Iris pigment epithelial cell (primary cell): ENCODE measurements around the gene PRDM16.
A peak's percentile ranks its signal among the peaks of the same experiment; 100 is the strongest.
"Not testable (repeated sequence)": the region's sequence is repeated elsewhere in the genome, so short reads cannot be mapped to it uniquely, and the experiment has no call there.

Source experiments
- DNase-seq: peaks from one replicate; pipeline ENCODE4 v3.0.0-alpha.2; 2011; ENCODE audit warnings: low read depth

PRDM16 gene

DNA sequence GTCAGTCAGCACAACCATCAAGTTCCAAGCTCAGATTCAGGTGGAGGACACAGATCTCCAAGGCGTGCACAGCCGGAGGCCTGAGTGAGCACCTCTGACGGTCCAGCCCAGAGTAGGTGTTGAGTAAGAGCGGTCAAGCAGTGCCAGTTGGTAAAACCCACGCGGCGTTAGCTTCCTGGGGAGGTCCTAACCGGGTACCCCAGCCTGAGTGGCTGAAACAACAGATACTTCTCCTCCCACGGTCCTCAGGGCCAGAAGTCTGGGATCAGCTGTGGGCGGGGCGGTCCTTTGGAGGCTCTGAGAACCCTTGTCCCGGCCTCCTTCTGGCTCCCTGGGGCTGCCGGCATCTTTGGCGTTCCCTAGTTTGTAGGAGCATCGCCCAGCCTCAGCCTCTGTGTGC, 94.4 kb downstream of the PRDM16 start:
- no peak for DNase-seq

DNA sequence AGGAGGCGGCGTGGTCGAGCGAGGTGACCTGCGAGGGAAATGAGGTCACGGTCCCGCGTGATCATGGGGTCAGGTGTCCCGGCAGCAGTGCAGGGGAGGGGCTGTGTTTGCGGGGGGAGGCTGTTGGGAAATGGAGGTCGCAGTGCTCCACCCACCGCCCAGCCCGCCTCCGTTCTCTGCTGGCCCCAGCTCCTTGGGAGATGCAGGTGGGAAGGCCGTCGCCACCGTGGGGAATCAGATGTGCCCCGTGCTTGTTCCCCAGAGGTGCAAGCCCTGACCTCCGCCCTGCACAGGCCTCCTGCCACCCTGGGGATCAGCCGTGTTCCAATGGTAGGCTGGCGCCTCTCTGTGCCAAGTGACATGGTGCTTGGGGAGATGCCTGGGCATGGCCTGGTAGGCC, 95.7 kb downstream of the PRDM16 start:
- no peak for DNase-seq

DNA sequence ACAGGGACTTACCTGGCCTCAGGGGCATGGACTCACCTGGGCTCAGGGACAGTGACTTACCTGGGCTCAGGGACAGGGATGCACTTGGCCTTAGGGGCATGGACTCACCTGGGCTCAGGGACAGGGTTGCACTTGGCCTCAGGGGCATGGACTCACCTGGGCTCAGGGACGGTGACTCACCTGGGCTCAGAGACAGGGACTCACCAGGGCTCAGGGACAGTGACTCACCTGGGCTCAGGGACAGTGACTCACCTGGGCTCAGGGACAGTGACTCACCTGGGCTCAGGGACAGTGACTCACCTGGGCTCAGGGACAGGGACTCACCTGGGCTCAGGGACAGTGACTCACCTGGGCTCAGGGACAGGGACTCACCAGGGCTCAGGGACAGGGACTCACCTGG, 96.2 kb downstream of the PRDM16 start:
- DNase-seq: not testable (repeated sequence)

DNA sequence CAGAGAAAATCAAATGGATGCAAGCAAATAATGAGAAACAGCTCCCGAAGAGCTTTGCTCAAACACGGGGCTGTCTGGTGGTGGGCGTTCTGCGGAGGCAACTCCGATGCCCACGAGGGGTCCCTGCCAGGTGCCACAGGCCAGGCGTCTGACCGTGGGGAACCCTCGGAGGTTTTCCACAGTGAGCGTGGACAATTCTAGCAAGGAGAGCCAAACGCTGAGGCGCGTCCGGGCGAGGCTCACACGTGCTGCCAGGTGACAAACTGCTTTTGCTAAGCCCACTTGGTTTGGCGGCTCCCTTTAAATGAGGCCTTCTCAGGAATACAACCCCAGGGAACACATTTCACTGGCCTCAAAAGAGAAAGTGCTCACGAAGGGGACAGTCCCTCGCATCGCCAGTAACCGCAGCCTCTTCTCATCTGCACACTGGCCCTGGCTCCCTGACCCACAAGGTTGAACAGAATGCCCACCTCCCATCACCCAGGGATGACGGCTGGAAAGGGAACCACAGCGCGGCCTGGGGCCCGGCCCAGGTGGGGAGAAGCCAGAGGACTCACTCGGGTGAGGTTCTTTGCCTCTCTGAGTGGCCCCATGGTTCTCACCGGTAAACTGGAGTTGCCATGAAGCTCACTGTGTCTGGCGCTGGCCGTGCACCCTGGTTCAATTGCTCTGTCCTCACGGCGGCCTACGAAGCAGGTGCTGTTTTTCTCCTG, 97.4 kb downstream of the PRDM16 start:
- no peak for DNase-seq

DNA sequence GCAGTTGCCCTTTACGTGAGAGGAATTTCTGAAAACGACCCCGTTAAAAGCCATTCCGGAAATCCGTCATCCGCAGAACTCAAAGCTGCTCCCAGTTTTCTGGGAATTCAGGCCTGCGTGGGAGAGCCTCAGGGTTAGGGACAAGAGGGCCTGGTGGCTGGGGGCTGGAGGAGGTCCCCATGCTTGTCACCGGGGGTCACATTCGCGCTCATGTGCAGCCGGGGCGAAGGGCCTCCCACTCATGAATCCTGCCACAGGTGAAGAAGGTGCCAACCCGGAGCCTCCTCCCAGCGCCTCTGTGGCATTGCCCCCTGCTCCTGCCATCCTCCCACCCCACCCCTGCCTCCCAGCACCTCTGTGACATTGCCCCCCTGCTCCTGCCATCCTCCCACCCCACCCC, 98.3 kb downstream of the PRDM16 start:
- DNase-seq: no peak

DNA sequence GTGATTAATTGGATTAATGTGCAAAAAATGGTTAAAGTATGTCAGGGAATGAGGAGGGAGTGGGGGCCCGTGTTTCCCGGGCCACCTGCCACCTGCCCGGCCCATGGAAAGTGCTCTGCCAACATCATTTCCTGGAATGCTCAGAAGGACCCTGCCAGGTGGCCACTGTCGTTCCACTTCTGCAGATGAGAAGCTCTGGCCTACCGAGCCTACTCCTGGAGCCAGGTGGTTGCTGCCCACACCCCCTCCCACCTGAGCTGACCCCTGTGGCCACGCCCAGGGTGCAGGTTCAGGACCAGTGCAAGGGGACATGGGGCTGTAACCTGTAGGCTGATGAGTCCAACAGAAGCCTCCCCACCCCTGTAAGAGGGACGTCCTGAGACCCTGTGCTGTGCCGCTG, 99.7 kb downstream of the PRDM16 start:
- no peak for DNase-seq

DNA sequence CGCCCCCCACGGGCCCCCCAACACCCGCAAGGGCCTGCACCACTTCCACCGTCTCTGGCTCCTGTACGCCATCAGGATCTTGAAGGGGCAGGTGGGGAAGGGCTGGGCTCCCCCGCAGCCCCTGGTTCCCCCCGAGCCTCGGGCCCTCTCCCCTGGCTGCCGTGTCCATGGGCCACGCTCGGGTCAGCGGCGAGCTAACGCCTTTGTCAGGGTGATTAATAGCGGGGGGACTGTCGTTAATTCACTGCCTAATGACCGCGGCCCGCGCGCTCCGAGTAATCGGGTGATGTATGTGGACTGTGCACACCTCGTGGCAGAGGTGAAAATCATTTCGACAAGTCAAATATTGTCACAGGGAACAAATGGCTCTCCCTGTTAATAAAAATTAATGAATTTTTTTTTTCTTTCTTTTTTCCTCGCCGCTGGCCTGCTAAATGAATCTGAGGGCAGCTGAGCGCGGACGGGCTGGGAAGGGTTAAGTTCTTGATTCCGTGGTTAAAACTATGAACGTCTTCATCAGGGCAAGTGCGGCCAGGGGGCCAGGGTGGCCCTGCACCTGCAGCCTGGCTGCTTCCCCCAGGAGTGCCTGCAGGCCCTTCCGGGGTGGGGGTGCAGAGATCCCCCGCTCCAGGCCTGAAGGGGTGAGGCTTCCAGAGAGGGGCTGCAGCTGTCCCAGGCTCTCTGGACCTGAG, 100.8 kb downstream of the PRDM16 start:
- no peak for DNase-seq

DNA sequence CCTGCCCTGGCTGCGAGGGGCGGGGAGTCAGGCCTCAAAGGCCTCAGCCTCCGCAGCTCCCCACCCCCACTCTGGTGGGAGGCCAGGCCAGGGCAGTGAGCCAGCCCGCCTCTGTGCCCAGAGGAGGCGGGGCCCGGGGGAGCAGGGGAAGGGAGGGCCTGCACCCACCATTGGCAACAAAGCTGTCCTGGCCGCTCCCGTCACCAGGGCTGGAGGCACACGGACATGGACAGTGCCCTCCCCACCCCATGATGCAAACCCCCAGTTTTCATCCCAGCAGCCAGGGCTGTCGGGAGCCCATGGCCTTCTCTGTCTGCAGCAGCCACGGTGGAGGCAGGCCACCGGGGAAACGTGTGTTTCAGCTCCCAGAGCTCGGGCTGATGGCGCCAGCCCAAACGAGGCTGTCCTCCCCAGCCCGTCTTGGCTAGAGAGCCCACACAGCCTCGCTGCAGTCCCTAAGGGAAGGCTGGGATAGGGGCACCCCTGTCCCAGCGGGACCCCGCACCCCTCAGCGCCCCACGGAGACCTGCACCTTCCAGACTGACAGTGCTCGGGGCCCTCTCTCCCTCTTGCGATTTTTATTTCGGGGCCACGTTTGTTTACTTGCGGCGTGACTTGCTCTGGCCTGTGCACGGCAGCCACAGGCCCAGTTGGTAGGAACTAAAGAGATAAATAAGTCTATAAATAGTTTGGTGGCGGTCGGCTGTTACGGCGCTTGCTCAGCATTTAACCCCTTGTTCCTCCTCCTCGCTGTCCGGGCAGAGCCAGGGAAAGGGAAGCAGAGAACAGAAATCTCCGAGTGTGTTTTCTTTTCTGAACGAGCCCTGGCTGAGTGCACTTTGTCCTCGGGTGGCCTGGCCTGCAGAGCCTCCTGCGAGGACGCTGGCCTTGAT, 101.8 kb downstream of the PRDM16 start:
- peak; percentile 25 for DNase-seq

DNA sequence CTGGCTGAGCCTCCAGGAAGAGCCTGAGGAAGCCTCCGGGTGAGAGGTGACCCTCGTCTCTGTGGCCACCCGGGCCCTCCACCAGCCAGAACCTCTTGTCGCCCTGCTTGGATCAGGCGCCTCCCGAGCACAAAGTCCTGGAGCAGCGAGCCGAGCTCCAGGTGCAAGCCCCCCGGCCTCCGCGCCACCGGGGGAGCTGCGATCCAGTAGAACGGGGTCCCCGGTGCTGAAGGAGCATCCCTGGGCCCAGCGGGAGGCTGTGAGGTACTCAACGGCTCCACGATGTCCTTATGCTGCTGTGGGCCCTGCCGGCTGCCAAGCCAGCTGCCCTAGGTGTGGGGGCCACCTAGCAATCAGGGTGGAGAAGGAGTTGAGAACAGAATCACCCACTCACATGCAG, 102.8 kb downstream of the PRDM16 start:
- DNase-seq: no peak

DNA sequence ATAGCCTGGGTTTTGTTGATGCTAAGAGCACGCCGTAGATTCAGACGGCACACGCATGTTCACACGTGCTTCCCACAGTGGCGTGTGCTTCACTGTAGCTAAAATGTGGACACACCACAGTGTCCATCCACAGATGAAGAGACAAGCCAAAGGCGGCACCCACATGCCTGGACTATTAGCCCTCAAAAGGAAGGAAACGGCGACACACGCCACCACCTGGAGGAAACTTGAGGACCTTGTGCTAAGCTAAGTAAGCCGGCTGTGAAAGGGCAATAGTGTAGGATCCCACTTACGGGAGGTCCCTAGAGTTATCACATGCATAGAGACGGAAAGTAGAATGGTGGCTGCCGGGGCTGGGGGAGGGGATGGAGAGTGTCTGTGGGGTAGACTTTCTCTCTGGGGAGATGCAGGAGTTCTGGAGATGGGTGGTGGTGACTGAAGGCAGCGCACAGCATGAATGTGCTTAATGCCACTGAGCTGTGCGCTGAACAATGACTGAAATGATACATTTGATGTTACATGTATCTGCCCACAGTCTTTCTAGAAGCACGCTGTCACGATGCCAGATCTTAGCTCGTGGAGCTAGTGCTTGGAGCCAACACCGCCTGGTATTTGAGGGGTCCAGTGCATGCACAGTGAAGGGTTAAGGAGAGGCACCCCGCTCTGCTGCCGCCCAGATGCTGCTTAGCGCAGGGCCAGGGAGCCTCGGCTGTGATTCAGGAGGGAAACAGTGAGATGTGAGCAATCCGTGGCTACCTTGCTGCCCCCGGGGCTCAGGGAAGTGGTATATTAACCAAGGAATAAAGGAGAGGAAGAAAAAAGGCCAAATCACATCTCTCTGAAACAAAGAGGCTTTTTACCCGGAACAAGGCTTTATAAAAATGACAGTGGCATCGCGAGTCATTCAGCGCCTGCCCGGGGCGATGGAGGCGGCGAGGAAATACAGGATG, 103.7 kb downstream of the PRDM16 start:
- no peak for DNase-seq

DNA sequence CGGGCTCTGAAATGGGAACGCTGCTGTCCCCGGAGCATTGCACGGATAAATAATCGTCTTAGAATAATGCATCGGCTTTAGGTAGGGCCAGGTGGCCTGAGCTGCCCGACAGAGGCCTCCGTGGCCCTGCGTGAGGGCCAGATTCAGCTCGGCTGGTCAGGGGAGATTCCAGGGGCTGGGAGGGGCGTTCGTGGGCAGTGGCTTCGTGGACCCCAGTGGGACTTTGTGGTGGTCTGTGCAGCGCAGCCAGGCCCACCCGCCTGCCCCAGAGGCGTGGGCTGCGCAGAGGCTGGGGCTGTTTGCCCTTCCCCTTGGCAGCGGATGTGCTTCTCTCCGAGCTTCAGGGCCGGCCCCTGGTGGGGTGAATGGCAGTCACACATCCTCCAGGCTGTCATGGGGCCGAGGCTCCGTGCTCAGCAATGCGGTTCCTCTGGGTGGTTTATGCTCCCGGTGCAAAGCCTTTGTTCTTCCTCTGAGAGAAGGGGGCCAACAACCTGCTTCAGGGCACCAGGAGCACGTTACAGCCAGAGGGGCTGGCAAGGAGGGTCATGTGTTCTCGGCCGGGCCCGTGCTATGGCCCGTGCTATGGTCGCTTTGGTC, 104.5 kb downstream of the PRDM16 start:
- no peak for DNase-seq

DNA sequence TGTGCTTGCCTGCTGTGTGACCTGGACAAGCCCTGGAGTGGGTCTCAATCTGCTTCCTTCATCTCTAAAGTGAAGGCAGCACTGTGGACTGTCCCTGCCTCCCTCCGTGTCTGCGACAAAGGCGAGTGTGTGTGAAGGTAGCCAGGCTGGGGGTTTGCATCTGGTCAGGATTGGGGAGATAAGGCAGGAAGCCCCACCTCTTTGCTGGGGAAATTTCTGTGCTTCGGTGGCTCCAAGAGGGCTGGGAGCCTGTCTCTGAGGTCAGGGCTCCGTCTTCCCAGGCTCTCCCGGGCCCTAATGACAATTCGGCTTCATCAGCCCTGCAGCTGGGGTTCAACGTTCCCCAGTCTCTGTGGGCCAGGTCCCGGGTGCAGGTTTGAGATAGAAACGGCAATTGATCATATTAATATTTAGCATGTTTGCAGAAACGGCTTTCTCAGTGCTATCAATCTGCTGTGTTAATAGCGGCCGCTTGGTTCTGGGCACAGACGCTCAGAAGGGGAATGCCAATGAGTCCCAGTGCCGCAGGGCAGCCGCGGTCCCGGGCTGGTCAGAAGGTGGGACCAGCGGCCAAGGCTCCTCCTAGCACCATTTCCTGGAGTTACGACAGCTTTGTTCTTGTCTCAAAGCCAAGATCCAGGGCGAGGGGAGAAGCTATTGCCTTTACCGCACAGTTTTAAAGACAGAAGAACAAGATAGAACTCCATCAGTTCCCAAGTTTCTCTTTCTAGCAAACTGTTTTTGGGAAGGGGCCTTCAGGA, 105.7 kb downstream of the PRDM16 start:
- peak; percentile 65 for DNase-seq

DNA sequence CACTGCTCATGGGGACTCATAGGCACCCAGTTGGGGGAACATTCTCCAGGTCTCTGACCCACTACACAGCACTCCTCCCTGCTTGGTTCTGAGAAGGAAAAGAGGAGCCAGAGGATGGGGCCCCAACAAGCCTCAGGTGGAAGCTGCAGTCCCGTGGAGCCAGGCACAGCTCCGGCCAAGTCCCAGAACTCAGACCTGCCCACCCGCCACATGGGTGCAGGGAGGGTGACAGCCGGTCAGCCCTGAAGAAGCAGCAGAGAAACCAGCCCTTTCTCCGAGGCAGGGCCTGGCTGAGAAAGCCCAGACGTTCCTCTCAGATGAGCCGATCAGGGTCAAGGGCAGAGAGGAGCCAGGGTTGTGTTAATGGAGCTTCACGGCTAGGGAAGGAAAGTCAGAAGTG, 106.5 kb downstream of the PRDM16 start:
- DNase-seq: no peak

DNA sequence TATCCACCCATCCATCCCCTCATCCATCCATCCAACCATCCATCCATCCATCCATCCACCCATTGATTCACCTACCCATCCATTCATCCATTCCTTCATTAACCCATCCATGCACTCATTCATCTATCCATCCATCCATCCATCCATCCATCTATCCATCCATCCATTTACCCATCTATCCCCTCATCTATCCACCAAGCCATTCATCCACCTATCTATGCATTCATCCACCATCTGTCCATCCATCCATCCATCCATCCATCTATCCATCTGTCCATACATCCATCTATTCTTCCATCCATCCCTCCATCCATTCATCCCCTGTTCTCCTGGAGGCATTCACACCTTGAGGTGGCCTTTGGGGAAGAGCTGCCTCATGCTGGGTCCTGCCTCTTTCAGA, 107.0 kb downstream of the PRDM16 start:
- no peak for DNase-seq

DNA sequence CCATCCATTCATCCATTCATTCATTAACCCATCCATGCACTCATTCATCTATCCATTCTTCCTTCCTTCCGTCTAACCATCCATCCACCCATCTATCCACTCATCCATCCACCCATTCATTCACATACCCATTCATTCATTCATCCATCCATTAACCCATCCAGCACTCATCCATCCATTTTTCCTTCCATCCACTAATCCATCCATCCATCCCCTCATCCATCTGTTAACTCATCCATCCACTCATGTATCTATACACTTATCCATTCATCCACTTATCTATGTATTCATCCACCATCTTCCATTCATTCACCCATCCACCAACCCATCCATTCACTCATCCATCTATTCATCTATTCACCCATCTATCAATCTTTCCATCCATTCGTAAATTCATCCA, 107.8 kb downstream of the PRDM16 start:
- no peak for DNase-seq

DNA sequence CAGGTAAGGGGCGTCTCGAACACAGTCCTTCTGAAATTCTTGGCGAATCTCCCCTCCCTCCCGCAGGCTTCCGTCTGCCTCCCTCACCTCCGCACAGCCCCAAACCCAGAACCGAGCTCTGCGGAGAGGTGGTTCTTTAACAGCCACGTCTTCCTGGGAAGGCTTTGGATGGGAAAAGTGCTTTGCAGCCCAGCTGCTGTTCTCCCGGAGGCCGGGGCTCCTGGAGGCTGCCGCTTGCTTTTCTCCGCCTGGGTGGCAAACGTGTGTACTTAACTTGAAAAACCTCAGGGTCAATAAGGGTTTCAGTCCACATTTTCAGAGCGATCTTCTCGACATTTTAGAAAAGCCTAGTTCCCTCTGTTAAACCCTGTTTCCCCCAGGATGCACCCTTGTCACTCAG, 109.3 kb downstream of the PRDM16 start:
- no peak for DNase-seq

DNA sequence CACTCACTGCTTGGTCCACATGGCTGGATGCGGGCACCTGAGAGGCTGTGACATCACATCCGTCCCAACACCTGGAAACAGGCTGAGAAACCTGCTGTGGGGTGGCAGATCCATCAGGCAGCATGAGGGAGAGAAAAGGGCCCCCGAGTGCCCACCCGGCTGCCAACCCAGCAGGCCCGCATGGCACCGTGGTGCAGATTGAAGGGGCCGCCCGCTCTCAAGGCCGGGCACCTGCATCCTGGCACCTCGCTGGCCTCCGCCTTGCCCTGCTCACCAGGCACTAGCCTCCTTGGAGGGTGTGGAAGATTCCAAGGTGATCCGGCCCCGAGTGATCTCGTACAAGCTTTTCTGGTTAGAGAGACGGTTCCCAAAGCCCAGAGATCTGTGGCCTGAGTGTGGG, 110.5 kb downstream of the PRDM16 start:
- no peak for DNase-seq

DNA sequence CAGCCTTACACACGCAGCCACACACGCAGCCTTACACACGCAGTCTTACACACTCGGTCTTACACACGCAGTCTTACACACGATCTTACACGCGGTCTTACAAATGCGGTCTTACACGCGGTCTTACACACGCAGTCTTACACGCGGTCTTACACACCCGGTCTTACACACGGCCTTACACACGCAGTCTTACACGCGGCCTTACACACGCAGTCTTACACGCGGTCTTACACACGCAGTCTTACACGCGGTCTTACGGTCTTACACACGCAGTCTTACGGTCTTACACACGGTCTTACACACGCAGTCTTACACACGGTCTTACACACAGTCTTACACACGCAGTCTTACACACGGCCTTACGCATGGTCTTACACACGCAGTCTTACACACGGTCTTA, 111.9 kb downstream of the PRDM16 start:
- DNase-seq: no peak

DNA sequence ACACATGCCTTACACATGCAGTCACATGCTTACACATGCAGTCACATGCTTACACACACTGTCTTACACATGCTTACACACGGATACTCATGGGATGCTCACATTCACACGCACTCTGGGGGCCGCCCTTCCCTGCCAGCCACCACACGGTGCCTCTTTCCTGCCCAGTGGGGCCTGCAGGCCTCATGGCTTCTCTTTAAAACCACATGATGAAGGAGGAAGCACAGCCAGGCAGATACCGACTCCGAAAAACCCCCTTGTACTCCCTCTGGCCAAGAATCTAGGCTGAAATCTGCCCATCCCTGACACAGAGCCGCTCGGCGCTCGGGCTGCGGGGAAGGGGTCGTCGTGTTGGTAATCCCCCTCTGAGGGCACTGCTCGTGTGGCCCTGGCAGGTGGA, 113.0 kb downstream of the PRDM16 start:
- no peak for DNase-seq

DNA sequence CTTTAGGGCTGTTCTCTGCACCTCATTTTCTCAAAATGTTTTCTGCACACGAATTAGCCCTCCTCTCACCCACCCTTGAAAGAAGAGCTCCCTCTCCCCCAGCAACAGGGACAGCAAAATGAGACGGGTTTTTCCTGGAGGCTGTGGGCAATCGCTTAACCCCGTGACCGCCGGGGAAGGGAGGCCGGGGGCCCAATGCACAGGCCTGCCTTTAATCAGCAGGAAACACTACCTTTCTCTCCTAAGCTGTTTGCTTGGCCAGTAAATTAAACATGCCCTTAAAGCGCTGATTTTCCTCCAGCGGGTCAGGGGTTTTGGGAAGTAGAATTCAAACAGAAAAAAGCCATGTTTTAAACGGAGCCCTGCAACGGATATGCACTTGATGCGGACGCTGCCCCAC, 114.4 kb downstream of the PRDM16 start:
- no peak for DNase-seq

DNA sequence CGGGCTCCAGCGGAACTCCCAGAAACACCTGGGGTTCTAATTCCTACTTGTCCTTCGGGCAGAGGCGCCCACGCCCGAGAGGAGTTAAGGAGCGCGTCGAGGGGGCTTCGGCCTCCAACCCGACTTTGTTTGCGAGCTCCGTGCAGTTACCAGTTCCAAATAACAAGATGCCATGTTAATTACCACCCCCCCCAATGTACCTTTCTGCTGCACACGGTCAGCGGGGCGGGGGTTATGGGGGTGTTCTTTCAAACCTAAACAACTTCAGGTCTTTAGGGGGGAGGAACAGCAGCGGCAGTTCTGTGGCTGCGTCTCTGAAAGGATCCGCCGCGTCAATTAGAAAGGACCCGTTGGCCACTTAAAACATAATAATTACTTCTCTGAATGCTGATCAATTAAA, 114.8 kb downstream of the PRDM16 start:
- no peak for DNase-seq
